H9 (cell line): Measurements from ENCODE around the gene STK32B. TPM values are rescaled to one million over a fixed set of nuclear protein-coding genes. Genes with fewer than 3 reads are reported as not detected.

Experiments used
- DNase-seq: peaks from one replicate; pipeline ENCODE4 v3.0.0-alpha.2; 2017
- H2AFZ ChIP-seq: one replicate; pipeline ENCODE4 v1.6.1; 2013; ENCODE audit warnings: mild to moderate bottlenecking, low read length, control low read depth, moderate library complexity
- H2AK5ac ChIP-seq: 2 replicates; pipeline ENCODE4 v1.6.1; 2013; ENCODE audit warnings: low read length, control low read depth, mixed read lengths; ENCODE audit not compliant: insufficient read length
- H2BK120ac ChIP-seq: one replicate; pipeline ENCODE4 v1.6.1; 2013; ENCODE audit warnings: low read depth, mild to moderate bottlenecking, low read length, control low read depth, inconsistent platforms; ENCODE audit not compliant: poor library complexity, severe bottlenecking
- H2BK12ac ChIP-seq: 2 replicates; pipeline ENCODE4 v1.6.1; 2013; ENCODE audit warnings: low read length, control low read depth, mixed read lengths, low read depth; ENCODE audit not compliant: insufficient read length
- H2BK15ac ChIP-seq: 2 replicates; pipeline ENCODE4 v1.6.1; 2013; ENCODE audit warnings: low read depth, low read length, control low read depth
- H2BK20ac ChIP-seq: one replicate; pipeline ENCODE4 v1.6.1; 2013; ENCODE audit warnings: low read depth, mild to moderate bottlenecking, low read length, control low read depth, inconsistent platforms; ENCODE audit not compliant: poor library complexity, severe bottlenecking
- H2BK5ac ChIP-seq: 2 replicates; pipeline ENCODE4 v1.6.1; 2013; ENCODE audit warnings: low read length, control low read depth, mixed read lengths; ENCODE audit not compliant: insufficient read length
- H3K14ac ChIP-seq: 2 replicates; pipeline ENCODE4 v1.6.1; 2013; ENCODE audit warnings: low read length, control low read depth; ENCODE audit not compliant: insufficient read depth
- H3K18ac ChIP-seq: 2 replicates; pipeline ENCODE4 v1.6.1; 2013; ENCODE audit warnings: low read depth, mild to moderate bottlenecking, mixed read lengths, low read length, control low read depth; ENCODE audit not compliant: insufficient read length
- H3K23ac ChIP-seq: 2 replicates; pipeline ENCODE4 v1.6.1; 2013; ENCODE audit warnings: low read length, control low read depth, mixed read lengths, low read depth; ENCODE audit not compliant: insufficient read length
- H3K23me2 ChIP-seq: 2 replicates; pipeline ENCODE4 v1.6.1; 2013; ENCODE audit warnings: low read depth, mild to moderate bottlenecking, mixed read lengths, low read length, control low read depth; ENCODE audit not compliant: insufficient read length, poor library complexity, severe bottlenecking
- H3K27ac ChIP-seq: 2 replicates; pipeline ENCODE4 v1.5.1; 2013; ENCODE audit warnings: low read length, control low read depth, mixed read lengths, low read depth; ENCODE audit not compliant: insufficient read length
- H3K27me3 ChIP-seq: 2 replicates; pipeline ENCODE4 v1.6.1; 2013; ENCODE audit warnings: low read length, control low read depth, inconsistent platforms; ENCODE audit not compliant: insufficient read depth
- H3K4ac ChIP-seq: 2 replicates; pipeline ENCODE4 v1.6.1; 2013; ENCODE audit warnings: low read depth, mild to moderate bottlenecking, control low read depth, inconsistent platforms, low read length, moderate library complexity
- H3K4me1 ChIP-seq: 2 replicates; pipeline ENCODE4 v1.6.1; 2013; ENCODE audit warnings: low read length, control low read depth, inconsistent platforms; ENCODE audit not compliant: insufficient read depth
- H3K4me2 ChIP-seq: 2 replicates; pipeline ENCODE4 v1.6.1; 2013; ENCODE audit warnings: low read length, control low read depth, mixed read lengths; ENCODE audit not compliant: insufficient read length, insufficient read depth
- H3K56ac ChIP-seq: 2 replicates; pipeline ENCODE4 v1.6.1; 2013; ENCODE audit warnings: low read depth, mild to moderate bottlenecking, mixed read lengths, low read length, control low read depth; ENCODE audit not compliant: insufficient read length
- H3K79me1 ChIP-seq: 2 replicates; pipeline ENCODE4 v1.6.1; 2013; ENCODE audit warnings: low read depth, mild to moderate bottlenecking, moderate library complexity, low read length, control low read depth, inconsistent platforms; ENCODE audit not compliant: insufficient read depth, poor library complexity, severe bottlenecking
- H3K79me2 ChIP-seq: 2 replicates; pipeline ENCODE4 v1.6.1; 2013; ENCODE audit warnings: low read length, control low read depth, inconsistent platforms; ENCODE audit not compliant: insufficient read depth
- H3K9ac ChIP-seq: 2 replicates; pipeline ENCODE4 v1.6.1; 2013; ENCODE audit warnings: low read length, control low read depth, mixed read lengths; ENCODE audit not compliant: insufficient read length; ENCODE audit errors: extremely low read depth
- H3K9me3 ChIP-seq: one replicate; pipeline ENCODE4 v1.6.1; 2013; ENCODE audit warnings: low read depth, low read length, inconsistent platforms; ENCODE audit not compliant: control insufficient read depth
- H3T11ph ChIP-seq: one replicate; pipeline ENCODE4 v1.6.1; 2013; ENCODE audit warnings: mild to moderate bottlenecking, low read length, control low read depth, inconsistent platforms
- H4K20me1 ChIP-seq: one replicate; pipeline ENCODE4 v1.6.1; 2013; ENCODE audit not compliant: control insufficient read depth, insufficient read length, insufficient read depth
- H4K5ac ChIP-seq: 2 replicates; pipeline ENCODE4 v1.6.1; 2013; ENCODE audit warnings: low read depth, mild to moderate bottlenecking, mixed read lengths, low read length, control low read depth; ENCODE audit not compliant: insufficient read length
- H4K8ac ChIP-seq: replicated peaks from 2 replicates; pipeline ENCODE4 v1.6.1; 2013; ENCODE audit warnings: low read length, control low read depth, mixed read lengths, low read depth; ENCODE audit not compliant: insufficient read length
- H4K91ac ChIP-seq: 2 replicates; pipeline ENCODE4 v1.6.1; 2013; ENCODE audit warnings: low read depth, mild to moderate bottlenecking, moderate library complexity, mixed read lengths, low read length, control low read depth; ENCODE audit not compliant: insufficient read length
- H3K27ac Mint-ChIP-seq, 3 experiments: 2 replicates in 2 of 3; 3 replicates in 1 of 3; pipeline ENCODE4 v1.8.0; 2020 to 2021; ENCODE audit warnings: mixed read lengths in 3 of 3, mild to moderate bottlenecking in 1 of 3, moderate library complexity in 1 of 3
- H3K27me3 Mint-ChIP-seq: 2 replicates; pipeline ENCODE4 v1.8.0; 2021; ENCODE audit warnings: low read depth, mild to moderate bottlenecking, moderate library complexity, mixed read lengths
- H3K36me3 Mint-ChIP-seq, 3 experiments: 2 replicates in 2 of 3; 3 replicates in 1 of 3; pipeline ENCODE4 v1.8.0; 2020 to 2021; ENCODE audit warnings: low read depth in 3 of 3, mixed read lengths in 3 of 3; ENCODE audit not compliant: insufficient read depth in 1 of 3
- H3K4me1 Mint-ChIP-seq, 2 experiments: 2 replicates each; pipeline ENCODE4 v1.8.0; 2020; ENCODE audit warnings: mixed read lengths in 2 of 2
- H3K4me3 Mint-ChIP-seq, 2 experiments: 2 replicates in 1 of 2; 3 replicates in 1 of 2; pipeline ENCODE4 v1.8.0; 2020 to 2021; ENCODE audit warnings: mild to moderate bottlenecking in 2 of 2, mixed read lengths in 2 of 2, moderate library complexity in 1 of 2
- H3K9me3 Mint-ChIP-seq, 2 experiments: 2 replicates in 1 of 2; 3 replicates in 1 of 2; pipeline ENCODE4 v1.8.0; 2020; ENCODE audit warnings: mild to moderate bottlenecking in 2 of 2, mixed read lengths in 2 of 2, moderate library complexity in 1 of 2
- WGBS: extraction: QIAGEN DNeasy Blood & Tissue Kit; methylation state at CpG from one replicate; pipeline ENCODE4 v1.1.7; 2013; ENCODE audit warnings: missing lambda C conversion rate, low lambda C conversion rate, mixed read lengths; ENCODE audit not compliant: insufficient read length; ENCODE audit errors: extremely low coverage; 5-methylcytosine and 5-hydroxymethylcytosine counted together
- total RNA-seq: library from RNA; stranded (reverse); gene quantifications from 2 replicates; pipeline ENCODE4 v1.2.1, GENCODE V29; 2021
- TF ChIP-seq, protein P1 (sequence below): fragments of 200-600 bp; sonication (generic); conservative IDR thresholded peaks from 3 replicates; pipeline ENCODE4 v1.8.0; 2021; ENCODE audit warnings: antibody characterized with exemption, mild to moderate bottlenecking

Gene STK32B
- total RNA-seq, 1 experiment from 2014 or later: 1.0 TPM

GRCh38 chr4:5146248-5146647 is 95.0 kb downstream of the STK32B start:
- no peak overlapping the region for H3K56ac ChIP-seq
- H3T11ph ChIP-seq: no peak overlapping the region
- no peak overlapping the region for H2BK5ac ChIP-seq
- H3K23me2 ChIP-seq: no peaks in the 10 kb centered on the region
- H3K4me1 ChIP-seq: no peaks in the 10 kb centered on the region; the same call in 1 of the 2 replicates
- no peak overlapping the region for H3K14ac ChIP-seq
- no peaks in the 10 kb centered on the region for H3K79me2 ChIP-seq
- no peak overlapping the region for H2BK120ac ChIP-seq
- no peak overlapping the region for H2AFZ ChIP-seq
- H3K27ac Mint-ChIP-seq: no peak overlapping the region
- no peak overlapping the region for H2AK5ac ChIP-seq
- no peaks in the 10 kb centered on the region for H3K9me3 Mint-ChIP-seq
- no peak overlapping the region for H3K4me3 Mint-ChIP-seq
- H3K9me3 ChIP-seq: no peaks in the 10 kb centered on the region
- H2BK15ac ChIP-seq: no peak overlapping the region
- H3K4me1 Mint-ChIP-seq: peaks cover 0 to 3% of the 10 kb centered on the region in 2 experiments; a peak in 2 of 4 replicates
- no CpG with 5 or more reads among the region's 6 CpGs for WGBS
- H3K27ac ChIP-seq: no peak overlapping the region
- no peaks in the 10 kb centered on the region for H4K20me1 ChIP-seq
- H4K91ac ChIP-seq: no peak overlapping the region
- no peaks in the 10 kb centered on the region for H3K27me3 ChIP-seq
- peak overlapping the region; percentile 30 for H4K5ac ChIP-seq
- peak; percentile 13 for DNase-seq
- no peak overlapping the region for H3K23ac ChIP-seq
- H3K79me1 ChIP-seq: no peaks in the 10 kb centered on the region
- no peak overlapping the region for H3K18ac ChIP-seq
- no peak overlapping the region for H3K9ac ChIP-seq
- peaks cover 0 to 2% (median 0%) of the 10 kb centered on the region in 3 experiments; a peak in 2 of 7 replicates for H3K36me3 Mint-ChIP-seq
- no peak overlapping the region for H3K4me2 ChIP-seq
- H2BK20ac ChIP-seq: no peak overlapping the region
- H3K4ac ChIP-seq: no peak overlapping the region
- TF ChIP-seq, protein P1, sequence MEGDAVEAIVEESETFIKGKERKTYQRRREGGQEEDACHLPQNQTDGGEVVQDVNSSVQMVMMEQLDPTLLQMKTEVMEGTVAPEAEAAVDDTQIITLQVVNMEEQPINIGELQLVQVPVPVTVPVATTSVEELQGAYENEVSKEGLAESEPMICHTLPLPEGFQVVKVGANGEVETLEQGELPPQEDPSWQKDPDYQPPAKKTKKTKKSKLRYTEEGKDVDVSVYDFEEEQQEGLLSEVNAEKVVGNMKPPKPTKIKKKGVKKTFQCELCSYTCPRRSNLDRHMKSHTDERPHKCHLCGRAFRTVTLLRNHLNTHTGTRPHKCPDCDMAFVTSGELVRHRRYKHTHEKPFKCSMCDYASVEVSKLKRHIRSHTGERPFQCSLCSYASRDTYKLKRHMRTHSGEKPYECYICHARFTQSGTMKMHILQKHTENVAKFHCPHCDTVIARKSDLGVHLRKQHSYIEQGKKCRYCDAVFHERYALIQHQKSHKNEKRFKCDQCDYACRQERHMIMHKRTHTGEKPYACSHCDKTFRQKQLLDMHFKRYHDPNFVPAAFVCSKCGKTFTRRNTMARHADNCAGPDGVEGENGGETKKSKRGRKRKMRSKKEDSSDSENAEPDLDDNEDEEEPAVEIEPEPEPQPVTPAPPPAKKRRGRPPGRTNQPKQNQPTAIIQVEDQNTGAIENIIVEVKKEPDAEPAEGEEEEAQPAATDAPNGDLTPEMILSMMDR: no peak
- H3K27me3 Mint-ChIP-seq: peaks cover 11% of the 10 kb centered on the region
- H2BK12ac ChIP-seq: no peak overlapping the region
- no peak overlapping the region for H4K8ac ChIP-seq
